ENCODE measurements around the gene FAM24A.
"Not testable (repeated sequence)": the region's sequence is repeated elsewhere in the genome, so short reads cannot be mapped to it uniquely, and the experiment has no call there.

The FAM24A gene, protein sequence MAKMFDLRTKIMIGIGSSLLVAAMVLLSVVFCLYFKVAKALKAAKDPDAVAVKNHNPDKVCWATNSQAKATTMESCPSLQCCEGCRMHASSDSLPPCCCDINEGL

GRCh38 chr10:122910310-122910709 is at the start of gene FAM24A:
TSS of gene FAM24A (plus strand) at chr10:122910610. CDS start at chr10:122911635, 1,025 bp downstream.
- H3K4me3 ChIP-seq (ENCODE audit: low read depth, low read length), result no peak within 1 kb of the TSS
- TF ChIP-seq CTCF (IDR thresholded peaks at IDR 0.05; ENCODE audit: low read depth, low read length), result no peak

- TF ChIP-seq CTCF (IDR thresholded peaks at IDR 0.05; ENCODE audit: low read depth, low read length), result no peak
- no peak overlapping the region for H3K4me3 ChIP-seq (ENCODE audit: low read depth, low read length)
Observed at GRCh38 chr10:122861711-122862161, 48.7 kb upstream of the FAM24A start.

DNA sequence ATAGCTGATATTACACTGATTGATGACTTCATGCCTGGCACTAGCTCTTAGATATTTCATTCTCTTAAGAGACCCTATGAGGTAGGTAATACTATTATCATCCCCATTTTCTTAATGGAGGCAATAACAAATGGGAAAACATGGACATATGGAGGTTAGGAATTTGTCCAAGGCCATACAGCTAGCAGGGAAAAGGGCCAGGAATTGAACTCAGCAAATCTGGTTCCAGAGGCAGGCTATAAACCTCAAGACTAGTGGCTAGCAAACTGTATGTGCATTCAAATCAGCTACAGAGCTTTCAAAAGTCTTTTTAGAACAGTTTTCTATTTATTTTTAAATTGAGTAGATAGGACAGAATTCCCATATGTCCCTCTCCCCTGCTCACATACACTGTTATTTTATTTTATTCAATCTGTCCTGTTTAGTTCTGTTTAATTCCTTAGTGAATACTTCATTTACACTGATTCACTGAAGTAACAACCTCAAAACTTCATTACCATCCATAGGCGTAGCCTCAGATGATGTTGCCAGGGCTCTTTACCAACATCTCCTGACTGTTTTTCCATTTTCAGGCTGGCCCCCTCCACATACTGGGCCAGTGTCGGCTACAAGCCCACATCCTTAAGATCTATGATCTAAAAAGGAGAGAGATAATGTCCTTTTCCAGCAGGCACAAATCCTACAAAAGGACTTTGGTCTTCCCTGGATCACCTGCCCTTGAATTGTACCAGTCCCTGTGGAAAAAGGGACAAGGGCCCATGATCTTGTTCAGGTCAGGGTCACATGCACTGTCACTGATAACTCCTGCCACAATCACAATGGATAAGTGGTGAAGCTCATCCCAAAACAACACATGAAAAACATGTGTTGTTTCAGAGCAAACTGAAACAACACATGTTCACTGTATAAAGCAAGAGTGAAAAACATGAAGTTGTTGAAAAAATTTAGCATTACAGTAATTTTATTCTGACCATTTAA is 46.9 kb upstream of the FAM24A start:
- TF ChIP-seq CTCF (IDR thresholded peaks at IDR 0.05; ENCODE audit: low read depth, low read length), result no peak
- H3K4me3 ChIP-seq (ENCODE audit: low read depth, low read length), result no peak overlapping the region

GRCh38 chr10:122864194-122864592 is 46.2 kb upstream of the FAM24A start:
- no peak for TF ChIP-seq CTCF (IDR thresholded peaks at IDR 0.05; ENCODE audit: low read depth, low read length)
- H3K4me3 ChIP-seq (ENCODE audit: low read depth, low read length), result no peak overlapping the region

- H3K4me3 ChIP-seq (ENCODE audit: low read depth, low read length), result no peak overlapping the region
Observed at GRCh38 chr10:122864901-122865300, 45.5 kb upstream of the FAM24A start.

DNA sequence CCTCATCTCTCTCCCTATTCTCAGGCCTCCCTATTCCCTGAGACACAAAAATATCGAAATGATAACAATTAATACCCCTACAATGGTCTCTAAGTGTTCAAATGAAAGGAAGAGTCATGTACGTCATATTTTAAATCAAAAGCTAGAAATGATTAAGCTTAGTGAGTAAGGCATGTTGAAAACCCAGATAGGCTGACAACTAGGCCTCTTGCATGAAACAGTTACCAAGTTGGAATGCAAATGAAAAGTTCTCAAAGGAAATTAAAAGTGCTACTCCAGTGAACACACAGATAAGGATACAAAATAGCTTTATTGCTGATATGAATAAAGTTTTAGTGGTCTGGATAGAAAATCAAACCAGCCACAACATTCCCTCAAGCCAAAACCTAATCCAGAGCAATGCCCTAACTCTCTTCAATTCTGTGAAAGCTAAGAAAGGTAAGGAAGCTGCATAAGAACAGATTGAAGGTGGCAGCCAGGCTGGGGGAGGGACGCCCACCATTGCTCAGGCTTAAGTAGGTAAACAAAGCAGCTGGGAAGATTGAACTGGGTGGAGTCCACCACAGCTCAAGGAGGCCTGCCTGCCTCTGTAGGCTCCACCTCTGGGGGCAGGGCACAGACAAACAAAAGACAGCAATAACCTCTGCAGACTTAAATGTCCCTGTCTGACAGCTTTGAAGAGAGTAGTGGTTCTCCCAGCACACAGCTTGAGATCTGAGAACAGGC is 43.5 kb upstream of the FAM24A start:
- H3K4me3 ChIP-seq (ENCODE audit: low read depth, low read length), result not testable (repeated sequence)

More at GRCh38 chr10:122864901-122865300, 45.5 kb upstream of the FAM24A start:
- TF ChIP-seq CTCF (IDR thresholded peaks at IDR 0.05; ENCODE audit: low read depth, low read length), result no peak

- H3K4me3 ChIP-seq (ENCODE audit: low read depth, low read length), result not testable (repeated sequence)
Observed at GRCh38 chr10:122868768-122869167, 41.6 kb upstream of the FAM24A start.

DNA sequence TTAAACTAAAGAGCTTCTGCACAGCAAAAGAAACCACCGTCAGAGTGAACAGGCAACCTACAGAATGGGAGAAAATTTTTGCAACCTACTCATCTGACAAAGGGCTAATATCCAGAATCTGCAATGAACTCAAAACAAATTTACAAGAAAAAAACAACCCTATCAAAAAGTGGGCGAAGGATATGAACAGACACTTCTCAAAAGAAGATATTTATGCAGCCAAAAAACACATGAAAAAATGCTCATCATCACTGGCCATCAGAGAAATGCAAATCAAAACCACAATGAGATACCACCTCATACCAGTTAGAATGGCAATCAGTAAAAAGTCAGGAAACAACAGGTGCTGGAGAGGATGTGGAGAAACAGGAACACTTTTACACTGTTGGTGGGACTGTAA is 38.5 kb upstream of the FAM24A start:
- H3K4me3 ChIP-seq (ENCODE audit: low read depth, low read length), result not testable (repeated sequence)

All from WI38 (cell line).